HFF-Myc (cell line): ENCODE data around the gene ADAM10.

Source experiments
- DNase-seq: peaks from one replicate; pipeline ENCODE4 v3.0.0-alpha.2; 2011; ENCODE audit warnings: low read depth; ENCODE audit errors: extremely low read depth
- H3K4me3 ChIP-seq: replicated peaks from 2 replicates; pipeline ENCODE4 v1.5.1; 2011; ENCODE audit warnings: low read depth, mild to moderate bottlenecking, control low read depth, low read length
- CTCF ChIP-seq: IDR thresholded peaks from 2 replicates; pipeline ENCODE4 v1.5.1; 2012; ENCODE audit warnings: mild to moderate bottlenecking, low read depth, low read length, control low read depth; ENCODE audit errors: missing control alignments

Gene ADAM10

GRCh38 chr15:58738046-58738707, 11.3 kb downstream of the ADAM10 start:
- no peak for TF ChIP-seq CTCF
- H3K4me3 ChIP-seq, result no peak overlapping the region
- no peak for DNase-seq

- no peak overlapping the region for H3K4me3 ChIP-seq
- TF ChIP-seq CTCF, result no peak
- no peak for DNase-seq
Observed at GRCh38 chr15:58737298-58737697, 12.2 kb downstream of the ADAM10 start.

GRCh38 chr15:58736018-58736643, 13.4 kb downstream of the ADAM10 start:
- no peak for TF ChIP-seq CTCF
- no peak for DNase-seq
- H3K4me3 ChIP-seq, result no peak overlapping the region

- TF ChIP-seq CTCF, result no peak
- no peak overlapping the region for H3K4me3 ChIP-seq
- no peak for DNase-seq
Observed at GRCh38 chr15:58734859-58735258, 14.6 kb downstream of the ADAM10 start.

- no peak for DNase-seq
- no peak for TF ChIP-seq CTCF
- H3K4me3 ChIP-seq, result no peak overlapping the region
Observed at GRCh38 chr15:58732625-58733363, 16.7 kb downstream of the ADAM10 start.

- peak; percentile 41 for DNase-seq
Observed at GRCh38 chr15:58731756-58732535, 17.6 kb downstream of the ADAM10 start.

More at GRCh38 chr15:58731756-58732535, 17.6 kb downstream of the ADAM10 start:
- H3K4me3 ChIP-seq, result no peak overlapping the region
- TF ChIP-seq CTCF, result no peak
